ENCODE data around the gene MILR1.

MILR1 gene

GRCh38 chr17:64503821-64504768 lies 55.2 kb downstream of the MILR1 start:
- no peak for FAIRE-seq

GRCh38 chr17:64504769-64505339 lies 55.9 kb downstream of the MILR1 start:
- FAIRE-seq: no peak

GRCh38 chr17:64505340-64506200 lies 56.7 kb downstream of the MILR1 start:
- FAIRE-seq: no peak

GRCh38 chr17:64506201-64506575 lies 57.3 kb downstream of the MILR1 start, which contains the start of gene DDX5:
DDX5 (minus strand) TSS chr17:64506289; CDS start chr17:64506119, 170 bp downstream.
- no peak for FAIRE-seq

- no peak for FAIRE-seq
Measured at GRCh38 chr17:64506576-64507412, 57.9 kb downstream of the MILR1 start, which contains the start of gene CEP95. CEP95 (plus strand) TSS chr17:64506977; CDS start chr17:64507098, 121 bp downstream.

- no peak for FAIRE-seq
Measured at GRCh38 chr17:64507413-64507782, 58.5 kb downstream of the MILR1 start.

- FAIRE-seq: no peak
Measured at GRCh38 chr17:64508683-64509082, 59.8 kb downstream of the MILR1 start.

- no peak for FAIRE-seq
Measured at GRCh38 chr17:64509179-64509578, 60.3 kb downstream of the MILR1 start.

- no peak for FAIRE-seq
Measured at GRCh38 chr17:64515419-64515818, 66.5 kb downstream of the MILR1 start.

- FAIRE-seq: no peak
Measured at GRCh38 chr17:64515829-64516228, 66.9 kb downstream of the MILR1 start.

All from endometrium (tissue), 2 donors.